GM12875 (cell line): ENCODE data around the gene GIGYF2.

Source experiments
- H3K4me3 ChIP-seq: one replicate; pipeline ENCODE4 v1.5.1; 2011; ENCODE audit warnings: low read depth, low read length, control low read depth
- TF ChIP-seq, protein P1 (sequence below): IDR thresholded peaks from 2 replicates; pipeline ENCODE4 v1.5.1; 2011; ENCODE audit warnings: low read depth, mild to moderate bottlenecking, control low read depth, inconsistent platforms, low read length, moderate library complexity, borderline replicate concordance; ENCODE audit not compliant: insufficient read depth

GIGYF2 gene, protein sequence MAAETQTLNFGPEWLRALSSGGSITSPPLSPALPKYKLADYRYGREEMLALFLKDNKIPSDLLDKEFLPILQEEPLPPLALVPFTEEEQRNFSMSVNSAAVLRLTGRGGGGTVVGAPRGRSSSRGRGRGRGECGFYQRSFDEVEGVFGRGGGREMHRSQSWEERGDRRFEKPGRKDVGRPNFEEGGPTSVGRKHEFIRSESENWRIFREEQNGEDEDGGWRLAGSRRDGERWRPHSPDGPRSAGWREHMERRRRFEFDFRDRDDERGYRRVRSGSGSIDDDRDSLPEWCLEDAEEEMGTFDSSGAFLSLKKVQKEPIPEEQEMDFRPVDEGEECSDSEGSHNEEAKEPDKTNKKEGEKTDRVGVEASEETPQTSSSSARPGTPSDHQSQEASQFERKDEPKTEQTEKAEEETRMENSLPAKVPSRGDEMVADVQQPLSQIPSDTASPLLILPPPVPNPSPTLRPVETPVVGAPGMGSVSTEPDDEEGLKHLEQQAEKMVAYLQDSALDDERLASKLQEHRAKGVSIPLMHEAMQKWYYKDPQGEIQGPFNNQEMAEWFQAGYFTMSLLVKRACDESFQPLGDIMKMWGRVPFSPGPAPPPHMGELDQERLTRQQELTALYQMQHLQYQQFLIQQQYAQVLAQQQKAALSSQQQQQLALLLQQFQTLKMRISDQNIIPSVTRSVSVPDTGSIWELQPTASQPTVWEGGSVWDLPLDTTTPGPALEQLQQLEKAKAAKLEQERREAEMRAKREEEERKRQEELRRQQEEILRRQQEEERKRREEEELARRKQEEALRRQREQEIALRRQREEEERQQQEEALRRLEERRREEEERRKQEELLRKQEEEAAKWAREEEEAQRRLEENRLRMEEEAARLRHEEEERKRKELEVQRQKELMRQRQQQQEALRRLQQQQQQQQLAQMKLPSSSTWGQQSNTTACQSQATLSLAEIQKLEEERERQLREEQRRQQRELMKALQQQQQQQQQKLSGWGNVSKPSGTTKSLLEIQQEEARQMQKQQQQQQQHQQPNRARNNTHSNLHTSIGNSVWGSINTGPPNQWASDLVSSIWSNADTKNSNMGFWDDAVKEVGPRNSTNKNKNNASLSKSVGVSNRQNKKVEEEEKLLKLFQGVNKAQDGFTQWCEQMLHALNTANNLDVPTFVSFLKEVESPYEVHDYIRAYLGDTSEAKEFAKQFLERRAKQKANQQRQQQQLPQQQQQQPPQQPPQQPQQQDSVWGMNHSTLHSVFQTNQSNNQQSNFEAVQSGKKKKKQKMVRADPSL (N-terminal part only)

DNA sequence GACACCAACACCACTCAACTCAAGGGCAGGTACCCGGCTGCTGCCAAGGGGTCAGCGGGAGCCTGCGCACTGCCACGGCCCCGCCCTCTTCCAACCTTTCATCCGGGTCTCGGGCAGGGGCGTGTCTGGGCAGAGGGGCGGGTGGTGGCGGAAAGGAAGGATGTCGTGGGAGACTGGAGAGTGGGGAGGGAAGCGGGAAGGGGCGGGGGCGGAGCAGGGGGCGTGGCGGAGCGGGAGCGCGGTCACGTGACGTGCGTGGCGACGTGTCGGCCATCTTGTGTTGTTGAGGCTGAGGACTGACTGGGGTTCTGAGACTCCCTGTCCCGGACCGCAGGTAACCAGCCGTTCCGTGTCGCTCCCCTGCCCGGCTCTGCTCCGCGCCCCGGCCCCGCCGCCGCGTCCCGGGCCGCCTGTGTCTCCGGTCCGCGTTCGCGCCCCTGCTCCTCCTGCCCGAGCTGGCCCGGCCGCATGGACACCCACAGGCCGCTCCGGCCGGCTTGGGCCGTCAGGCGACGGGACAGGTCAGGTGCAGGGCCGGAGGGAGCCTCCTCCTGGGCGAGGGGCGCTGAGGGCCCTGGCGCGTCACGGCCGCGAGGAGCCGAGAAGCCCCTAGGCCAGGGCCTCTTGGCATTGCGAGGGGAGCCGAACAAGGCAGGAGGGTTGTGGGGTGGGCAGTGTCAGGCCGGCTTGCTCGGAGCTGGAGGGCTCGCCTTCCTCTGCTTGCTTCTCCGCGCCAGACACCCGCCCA lies at the start of gene GIGYF2:
TSS of gene GIGYF2 (plus strand) at position 273 of the 748 bp plus-strand sequence. CDS start 37,867 bp downstream, outside the sequence.
- TF ChIP-seq, protein P1, sequence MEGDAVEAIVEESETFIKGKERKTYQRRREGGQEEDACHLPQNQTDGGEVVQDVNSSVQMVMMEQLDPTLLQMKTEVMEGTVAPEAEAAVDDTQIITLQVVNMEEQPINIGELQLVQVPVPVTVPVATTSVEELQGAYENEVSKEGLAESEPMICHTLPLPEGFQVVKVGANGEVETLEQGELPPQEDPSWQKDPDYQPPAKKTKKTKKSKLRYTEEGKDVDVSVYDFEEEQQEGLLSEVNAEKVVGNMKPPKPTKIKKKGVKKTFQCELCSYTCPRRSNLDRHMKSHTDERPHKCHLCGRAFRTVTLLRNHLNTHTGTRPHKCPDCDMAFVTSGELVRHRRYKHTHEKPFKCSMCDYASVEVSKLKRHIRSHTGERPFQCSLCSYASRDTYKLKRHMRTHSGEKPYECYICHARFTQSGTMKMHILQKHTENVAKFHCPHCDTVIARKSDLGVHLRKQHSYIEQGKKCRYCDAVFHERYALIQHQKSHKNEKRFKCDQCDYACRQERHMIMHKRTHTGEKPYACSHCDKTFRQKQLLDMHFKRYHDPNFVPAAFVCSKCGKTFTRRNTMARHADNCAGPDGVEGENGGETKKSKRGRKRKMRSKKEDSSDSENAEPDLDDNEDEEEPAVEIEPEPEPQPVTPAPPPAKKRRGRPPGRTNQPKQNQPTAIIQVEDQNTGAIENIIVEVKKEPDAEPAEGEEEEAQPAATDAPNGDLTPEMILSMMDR, result no peak
- peak within 1 kb of the TSS; percentile 83 for H3K4me3 ChIP-seq

DNA sequence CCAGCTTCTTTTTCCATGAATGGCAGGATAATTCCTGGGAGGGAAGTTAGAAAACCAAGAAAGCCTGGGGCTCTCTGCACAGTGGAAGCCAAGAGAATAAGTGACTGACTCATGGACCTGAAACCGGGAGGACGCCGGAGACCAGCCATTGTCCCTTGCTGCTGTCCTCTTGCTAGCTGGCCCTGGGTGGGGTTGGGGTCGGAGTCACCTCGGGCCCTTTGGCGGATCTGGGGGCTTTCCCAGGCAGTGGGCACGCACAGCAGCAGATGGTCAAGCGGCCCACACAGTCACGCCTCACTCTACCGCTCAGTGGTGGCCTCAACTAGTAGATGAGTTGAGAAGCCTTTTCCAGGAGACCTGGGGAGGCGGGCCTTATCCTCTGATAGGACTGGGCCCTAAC lies 48.1 kb upstream of the GIGYF2 start:
- TF ChIP-seq, protein P1, result no peak

DNA sequence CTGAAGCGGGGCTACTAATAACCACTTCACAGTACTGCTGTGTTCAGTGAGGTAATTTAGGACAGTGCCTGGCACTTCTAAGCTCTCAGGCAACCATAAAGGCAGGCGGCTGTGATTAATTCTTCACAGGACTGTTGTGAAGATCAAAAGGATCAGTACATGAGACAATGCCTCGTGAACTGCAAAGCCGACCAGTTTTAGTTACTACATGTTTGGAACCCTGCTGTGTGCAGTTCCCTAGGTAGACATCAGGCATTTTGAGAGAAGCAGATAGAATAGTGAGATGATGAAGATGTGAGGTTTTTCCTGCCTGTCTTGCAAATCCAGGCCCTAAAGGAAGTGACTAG lies 44.7 kb upstream of the GIGYF2 start:
- TF ChIP-seq, protein P1, result no peak
- no peak overlapping the region for H3K4me3 ChIP-seq

More for the DNA sequence above, 48.1 kb upstream of the GIGYF2 start:
- H3K4me3 ChIP-seq, result no peak overlapping the region

DNA sequence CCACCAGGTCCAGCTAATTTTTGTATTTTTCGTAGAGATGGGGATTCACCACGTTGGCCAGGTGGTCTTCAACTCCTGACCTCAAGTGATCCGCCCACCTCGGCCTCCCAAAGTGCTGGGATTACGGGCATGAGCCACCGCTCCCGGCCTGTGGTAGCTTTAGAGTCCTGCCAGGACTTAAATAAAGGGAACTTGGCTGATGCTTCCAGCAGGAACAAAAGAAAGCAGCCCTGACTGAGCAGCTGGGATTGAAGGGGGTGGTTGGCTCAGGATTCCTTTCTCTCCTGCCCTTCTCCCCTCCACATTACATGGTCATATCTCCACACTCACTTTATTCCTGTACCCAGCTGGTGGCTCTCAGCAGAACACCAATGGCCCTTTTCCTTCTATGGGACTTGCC lies 43.7 kb upstream of the GIGYF2 start:
- H3K4me3 ChIP-seq, result no peak overlapping the region
- TF ChIP-seq, protein P1, result no peak

DNA sequence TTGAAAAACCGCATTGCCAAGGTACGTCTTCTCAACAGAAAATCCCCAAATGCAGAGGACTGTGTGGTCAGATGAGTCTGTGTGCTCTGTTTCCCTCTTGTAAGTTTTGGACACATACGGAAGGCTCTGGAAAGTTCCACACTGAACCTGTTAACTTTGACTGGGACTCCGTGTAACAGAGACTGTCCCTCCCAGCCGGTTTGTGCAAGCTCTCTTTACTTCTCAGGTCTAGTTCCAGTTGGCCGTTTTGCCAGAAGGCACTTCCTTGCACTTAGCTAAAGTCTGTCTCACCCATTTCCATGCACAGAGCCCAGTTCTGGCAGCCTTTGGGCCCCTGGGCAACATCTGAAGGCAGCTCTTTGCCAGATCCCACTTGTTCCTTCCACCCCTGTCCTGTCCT lies 41.7 kb upstream of the GIGYF2 start:
- TF ChIP-seq, protein P1, result no peak
- no peak overlapping the region for H3K4me3 ChIP-seq

DNA sequence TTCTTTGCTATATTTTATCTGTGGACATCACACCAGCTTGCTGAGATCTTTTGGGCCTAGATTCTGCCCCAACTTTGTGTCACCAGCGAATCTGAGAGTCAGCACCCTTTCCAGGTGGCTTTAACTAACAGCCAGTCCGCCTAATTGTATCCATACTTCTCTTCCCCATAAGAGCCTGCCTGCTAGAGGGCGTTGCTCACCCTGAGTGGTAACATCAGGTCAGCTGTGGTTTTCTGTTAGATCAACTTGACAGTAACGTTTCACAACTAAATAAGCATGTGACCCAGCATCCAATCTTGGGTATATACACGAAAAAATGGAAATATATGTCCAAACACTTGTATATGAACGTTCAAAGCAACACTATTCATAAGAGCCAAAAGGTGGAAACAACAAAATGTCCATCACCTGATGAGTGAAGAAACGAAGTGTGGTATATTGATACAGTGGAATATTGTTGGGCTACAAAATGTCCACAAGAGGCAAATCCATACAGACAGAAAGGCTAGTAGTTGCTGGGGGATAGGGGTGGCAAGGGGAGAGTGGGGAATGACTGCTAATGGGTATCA lies 38.8 kb upstream of the GIGYF2 start:
- TF ChIP-seq, protein P1, result no peak
- no peak overlapping the region for H3K4me3 ChIP-seq
